ENCODE data around the gene SLC25A39.
A peak's percentile ranks its signal among the peaks of the same experiment; 100 is the strongest.
"Not testable (repeated sequence)": the region's sequence is repeated elsewhere in the genome, so short reads cannot be mapped to it uniquely, and the experiment has no call there.

The SLC25A39 gene

DNA sequence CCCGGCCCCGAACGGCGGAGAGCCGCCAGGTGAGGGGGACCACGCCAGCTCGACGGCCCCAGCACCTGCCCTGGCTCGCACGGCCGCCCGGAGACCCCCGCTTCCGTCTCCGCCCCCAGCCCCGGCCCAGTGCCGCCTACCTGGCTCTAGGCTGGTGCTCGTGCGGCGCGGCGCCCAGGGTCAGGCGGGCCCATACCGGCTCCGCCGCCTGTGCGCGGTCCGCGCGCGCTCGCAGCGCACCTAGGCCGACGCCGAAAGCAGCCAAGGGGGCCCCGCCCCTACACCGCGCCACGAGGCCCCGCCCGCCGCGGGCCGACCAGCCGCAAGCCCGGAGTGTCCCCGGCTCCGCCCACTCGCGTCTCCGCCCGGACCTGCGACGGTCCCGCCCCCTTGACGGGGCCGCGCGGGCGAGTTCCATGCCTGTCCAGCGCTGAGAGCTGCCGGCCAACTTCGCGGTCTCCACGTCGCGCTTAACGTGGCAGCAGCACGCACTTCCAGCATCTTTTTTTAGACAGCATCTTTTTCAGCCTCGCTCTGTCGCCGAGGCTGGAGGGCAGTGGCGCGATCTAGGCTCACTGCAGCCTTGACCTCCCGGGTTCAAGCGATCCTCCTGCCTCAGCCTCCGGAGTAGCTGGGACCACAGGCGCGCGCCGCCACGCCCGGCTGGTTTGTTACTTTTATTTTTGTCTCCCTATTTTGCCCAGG is at the start of gene SLC25A39:
SLC25A39 (minus strand) TSS at position 253 of the 705 bp plus-strand sequence. CDS start 1,261 bp downstream, outside the sequence.
- peak; percentile 93 for DNase-seq

GRCh38 chr17:44372036-44372435 is 47.4 kb upstream of the SLC25A39 start:
- DNase-seq: no peak

DNA sequence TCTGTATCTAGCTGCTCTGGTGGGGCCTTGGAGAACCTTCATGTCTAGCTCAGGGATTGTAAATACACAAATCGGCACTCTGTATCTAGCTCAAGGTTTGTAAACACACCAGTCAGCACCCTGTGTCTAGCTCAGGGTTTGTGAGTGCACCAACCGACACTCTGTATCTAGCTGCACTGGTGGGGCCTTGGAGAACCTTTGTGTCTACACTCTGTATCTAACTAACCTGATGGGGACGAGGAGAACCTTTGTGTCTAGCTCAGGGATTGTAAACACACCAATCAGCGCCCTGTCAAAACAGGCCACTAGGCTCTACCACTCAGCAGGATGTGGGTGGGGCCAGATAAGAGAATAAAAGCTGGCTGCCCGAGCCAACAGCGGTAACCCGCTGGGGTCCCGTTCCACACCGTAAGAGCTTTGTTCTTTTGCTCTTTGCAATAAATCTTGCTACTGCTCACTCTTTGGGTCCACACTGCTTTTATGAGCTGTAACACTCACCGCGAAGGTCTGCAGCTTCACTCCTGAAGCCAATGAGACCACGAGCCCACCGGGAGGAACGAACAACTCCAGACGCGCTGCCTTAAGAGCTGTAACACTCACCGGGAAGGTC is 44.9 kb upstream of the SLC25A39 start:
- DNase-seq: not testable (repeated sequence)

- not testable (repeated sequence) for DNase-seq
These were observed 44.0 kb upstream of the SLC25A39 start for GRCh38 chr17:44368391-44369243.

- no peak for DNase-seq
These were observed 42.8 kb upstream of the SLC25A39 start for GRCh38 chr17:44367231-44367979.

DNA sequence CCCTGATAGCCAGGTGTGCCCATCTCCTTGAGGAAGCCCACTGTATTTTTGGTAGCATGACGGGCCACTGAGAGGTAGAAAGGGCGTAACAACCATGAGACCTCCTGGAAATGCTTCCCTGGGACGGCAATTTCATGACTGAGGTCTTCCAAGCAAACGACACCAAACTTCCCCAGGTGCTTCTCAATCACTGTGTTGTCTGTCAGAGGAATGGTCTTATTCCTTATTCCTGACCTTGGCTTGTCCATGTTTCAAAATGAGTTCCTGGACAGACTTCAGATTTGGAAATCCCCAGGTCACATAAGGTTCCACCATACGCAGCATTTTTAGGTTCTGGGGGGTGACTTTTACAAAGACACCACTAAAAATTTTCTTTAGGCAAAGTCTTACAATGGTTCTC is 40.4 kb upstream of the SLC25A39 start:
- not testable (repeated sequence) for DNase-seq

- DNase-seq: peak; percentile 54
These were observed 39.1 kb upstream of the SLC25A39 start, which contains the start of gene FAM171A2 for GRCh38 chr17:44363613-44364159. Gene FAM171A2, minus strand, starts transcription at chr17:44363853. Its CDS starts 139 bp downstream, at chr17:44363714.

GRCh38 chr17:44362949-44363612 is 38.5 kb upstream of the SLC25A39 start:
- no peak for DNase-seq

- no peak for DNase-seq
These were observed 37.9 kb upstream of the SLC25A39 start for GRCh38 chr17:44362459-44362948.

DNA sequence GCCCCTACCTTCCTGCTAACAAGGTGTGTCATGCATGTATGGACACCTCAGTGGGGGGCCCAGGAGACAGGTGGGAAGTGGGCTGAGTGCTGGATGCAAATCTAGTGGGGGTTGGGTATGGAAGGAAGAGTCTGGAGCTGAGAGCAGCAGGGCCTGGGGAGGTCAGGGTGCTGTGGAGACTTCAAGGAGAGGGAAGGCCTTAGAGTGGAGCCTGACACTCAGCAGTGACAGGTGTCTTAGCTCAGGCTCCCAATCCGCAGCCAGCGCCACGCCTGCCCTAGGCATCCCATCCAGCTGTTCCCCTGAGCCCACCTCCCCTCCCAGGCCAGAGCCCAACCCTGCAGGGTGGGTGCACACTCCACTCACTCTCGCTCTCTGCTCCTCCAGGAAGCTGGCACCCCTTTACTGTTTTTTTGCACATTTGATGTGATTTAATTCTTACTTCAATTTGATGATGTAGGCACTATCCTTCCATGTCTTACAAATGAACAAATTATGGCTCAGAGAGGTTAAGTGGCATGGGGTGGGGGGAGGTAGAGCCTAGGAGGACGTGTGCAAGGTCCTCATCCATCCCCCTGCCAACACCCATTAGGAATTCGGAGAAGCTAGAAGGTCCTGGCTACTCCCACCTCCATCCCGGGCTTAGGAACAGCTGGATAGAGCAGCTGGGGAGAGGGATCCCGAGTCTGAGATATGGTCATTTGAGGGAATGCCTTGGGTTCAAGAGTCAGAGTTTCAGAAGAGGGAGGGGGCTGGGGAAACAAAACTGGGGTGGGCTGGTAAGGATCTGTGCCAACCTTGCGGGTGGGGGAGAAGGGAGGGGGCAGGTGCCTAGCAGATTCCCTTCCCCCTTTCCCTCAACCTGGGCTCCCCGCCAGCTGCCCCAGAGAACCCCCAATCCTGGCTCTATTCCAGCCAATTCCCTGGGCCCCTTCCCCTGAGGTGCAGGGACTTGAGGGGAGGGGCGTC is 37.0 kb upstream of the SLC25A39 start:
- no peak for DNase-seq

GRCh38 chr17:44360826-44361225 is 36.2 kb upstream of the SLC25A39 start:
- no peak for DNase-seq

DNA sequence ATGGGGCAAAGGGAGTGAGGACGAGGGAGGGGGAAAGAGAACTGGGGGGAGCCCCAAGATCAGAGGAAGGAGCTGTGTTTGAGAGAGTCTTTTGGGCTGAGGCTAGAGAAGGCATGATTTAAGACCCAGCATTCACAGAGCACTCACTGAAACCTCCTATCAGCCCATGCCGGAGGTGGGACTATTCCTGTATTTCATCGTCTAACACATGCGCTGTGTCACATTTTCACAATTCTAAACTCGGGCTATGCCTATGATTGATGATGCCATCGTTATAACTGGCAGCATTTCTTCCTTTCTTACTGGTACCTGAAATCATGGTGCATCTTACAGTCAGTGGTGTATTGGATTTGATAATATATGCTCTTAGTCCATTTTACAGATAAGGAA is 35.5 kb upstream of the SLC25A39 start:
- DNase-seq: no peak

DNA sequence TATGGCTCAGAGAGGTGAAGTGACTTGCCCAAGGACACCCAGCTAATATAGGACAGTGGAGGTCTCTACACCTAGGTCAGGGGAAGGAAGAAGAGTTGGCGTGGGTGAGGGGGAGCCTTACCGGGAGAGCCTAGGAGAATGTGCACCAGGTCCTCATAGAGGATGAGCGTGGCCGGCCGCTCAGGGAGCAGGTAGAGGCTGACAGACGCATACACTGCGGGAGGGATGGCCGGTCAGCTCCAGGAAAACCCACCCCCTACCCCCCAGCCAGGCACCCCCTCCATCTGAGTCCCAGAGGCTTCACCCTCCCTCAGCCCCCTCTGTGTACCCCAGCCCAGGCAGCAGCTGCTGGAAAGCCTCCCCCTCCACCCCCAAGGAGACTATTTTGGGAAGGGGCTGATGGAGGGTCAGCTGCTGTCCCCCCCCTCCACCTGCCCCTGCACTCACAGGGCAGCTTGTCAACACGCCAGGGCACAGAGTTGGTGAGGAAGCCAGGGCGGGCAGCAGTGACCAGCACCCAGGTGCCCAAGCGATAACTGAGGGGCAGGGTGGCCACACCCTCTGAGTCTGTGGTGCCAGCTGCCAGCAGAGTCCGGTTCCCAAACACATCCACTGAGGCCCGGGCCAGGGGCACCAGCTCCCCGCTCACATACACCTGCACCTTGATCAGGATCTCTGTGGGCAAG is 35.0 kb upstream of the SLC25A39 start:
- DNase-seq: no peak

DNA sequence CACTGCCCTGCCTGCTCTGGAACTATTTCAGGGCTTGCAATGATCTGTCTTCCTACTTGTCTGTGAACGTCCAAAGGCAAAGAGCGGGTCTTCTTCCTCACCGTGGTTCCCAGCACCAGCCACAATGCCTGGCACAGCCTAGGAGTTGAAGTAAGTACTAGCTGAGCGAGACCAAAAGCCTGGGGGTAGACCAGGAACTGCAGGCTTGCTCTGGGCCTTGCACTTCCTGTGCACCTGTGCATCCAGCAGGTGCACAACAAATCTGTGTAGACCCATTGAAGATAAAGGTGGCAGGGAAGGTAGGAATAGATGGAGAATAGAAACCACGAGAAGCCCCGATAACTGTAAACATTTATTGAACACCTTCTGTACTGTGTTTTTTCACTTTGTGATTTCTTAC is 34.4 kb upstream of the SLC25A39 start:
- no peak for DNase-seq

DNA sequence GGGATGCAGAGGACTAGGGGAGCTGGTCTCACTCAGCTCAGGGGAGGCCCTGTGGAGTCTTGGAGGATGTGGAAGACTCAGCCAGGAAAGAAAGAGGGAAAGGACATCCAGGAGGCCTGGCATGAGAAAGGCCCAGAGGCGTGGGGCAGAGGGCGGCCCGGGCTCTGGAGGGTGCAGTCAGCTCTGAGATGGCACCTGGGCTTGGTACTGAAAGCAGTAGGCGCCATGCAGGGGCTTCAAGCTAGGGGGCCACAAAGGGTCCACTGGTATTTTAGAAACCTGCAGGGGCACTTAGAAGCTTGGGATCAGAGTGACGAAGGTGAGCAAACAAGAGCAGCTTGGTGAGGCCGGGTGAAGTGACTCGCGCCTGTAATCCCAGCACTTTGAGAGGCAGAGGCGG is 33.4 kb upstream of the SLC25A39 start:
- DNase-seq: no peak

GRCh38 chr17:44356241-44356640 is 31.6 kb upstream of the SLC25A39 start:
- no peak for DNase-seq

- no peak for DNase-seq
These were observed 31.0 kb upstream of the SLC25A39 start for GRCh38 chr17:44355642-44356099.

DNA sequence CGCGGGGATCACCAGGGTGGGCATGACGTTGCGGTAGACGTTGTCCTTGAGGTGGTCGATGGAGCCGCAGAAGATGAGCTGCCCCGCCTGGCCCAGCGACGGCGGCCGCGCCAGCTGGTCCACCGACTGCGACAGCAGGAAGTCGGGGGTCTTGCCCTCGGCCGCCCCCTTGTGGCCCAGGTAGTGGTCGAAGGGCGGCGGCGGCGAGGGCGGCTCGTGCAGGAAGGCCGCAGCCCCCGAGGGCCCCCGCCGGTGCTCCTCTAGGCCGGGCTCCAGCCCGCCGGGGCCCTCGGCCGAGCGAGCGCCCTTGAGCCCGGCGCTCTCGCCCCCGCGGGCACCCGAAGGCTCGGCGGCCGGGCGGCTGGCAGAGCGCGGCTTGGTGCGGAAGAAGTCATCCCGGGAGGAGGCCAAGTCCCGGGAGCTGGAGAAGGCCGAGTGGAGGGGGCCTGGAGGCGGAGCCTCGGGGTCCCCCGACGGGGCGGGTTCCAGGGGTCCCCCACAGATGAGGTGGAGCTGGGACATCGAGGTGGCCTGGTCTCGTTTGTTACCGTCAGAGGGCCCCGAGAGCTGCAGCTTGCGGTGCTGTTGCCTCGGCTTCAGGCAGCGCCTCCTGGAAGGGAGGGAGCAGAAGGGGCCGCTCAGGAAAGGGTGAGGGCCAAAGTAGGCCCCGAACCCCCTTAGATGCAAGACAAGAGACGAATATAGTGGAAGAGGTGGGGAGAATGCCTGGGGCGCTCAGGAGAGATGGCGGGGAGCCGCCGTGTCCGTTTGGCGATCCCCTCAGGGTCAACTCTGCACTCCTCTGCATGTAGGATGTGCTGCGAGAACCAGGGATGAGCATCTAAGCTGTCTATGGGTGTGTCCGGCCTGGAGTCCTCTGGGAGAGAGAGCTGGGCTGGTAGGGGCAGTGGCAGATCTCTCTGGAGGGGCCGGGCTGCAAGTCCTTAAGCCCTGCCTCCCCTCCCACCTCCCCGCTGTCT is 30.2 kb upstream of the SLC25A39 start:
- no peak for DNase-seq
